Measurements from ENCODE around the gene GJA4. TPM values are rescaled to one million over a fixed set of nuclear protein-coding genes. Genes with fewer than 3 reads are reported as not detected.
"Not testable (repeated sequence)": the region's sequence is repeated elsewhere in the genome, so short reads cannot be mapped to it uniquely, and the experiment has no call there.

The GJA4 gene
- total RNA-seq, 1 donor from 2014 or later: 34.7 TPM

GRCh38 chr1:34763142-34763781 is 29.5 kb upstream of the GJA4 start:
- DNase-seq (ENCODE audit: low spot score): no peak
- intact Hi-C loops (cut with DNase I): no loop called here

GRCh38 chr1:34768856-34769255 is 23.9 kb upstream of the GJA4 start:
- DNase-seq (ENCODE audit: low spot score): no peak
- intact Hi-C loops (cut with DNase I): no loop called here

GRCh38 chr1:34770891-34771504 is 21.8 kb upstream of the GJA4 start:
- DNase-seq (ENCODE audit: low spot score): no peak
- intact Hi-C loops (cut with DNase I): no loop called here

GRCh38 chr1:34771573-34772371 is 21.0 kb upstream of the GJA4 start:
- DNase-seq (ENCODE audit: low spot score): no peak
- intact Hi-C loops (cut with DNase I): no loop called here

- DNase-seq (ENCODE audit: low spot score); intact Hi-C loops (cut with DNase I): not testable (repeated sequence)
Observed at GRCh38 chr1:34773114-34773513, 19.7 kb upstream of the GJA4 start.

GRCh38 chr1:34774957-34775356 is 17.8 kb upstream of the GJA4 start:
- intact Hi-C loops (cut with DNase I): no loop called here
- DNase-seq (ENCODE audit: low spot score): no peak

- no peak for DNase-seq (ENCODE audit: low spot score)
- intact Hi-C loops (cut with DNase I): no loop called here
Observed at GRCh38 chr1:34776911-34777310, 15.9 kb upstream of the GJA4 start.

GRCh38 chr1:34777519-34778321 is 15.1 kb upstream of the GJA4 start:
- no peak for DNase-seq (ENCODE audit: low spot score)
- intact Hi-C loops (cut with DNase I): no loop called here

GRCh38 chr1:34778381-34778780 is 14.4 kb upstream of the GJA4 start:
- intact Hi-C loops (cut with DNase I): no loop called here
- peak; percentile 4 for DNase-seq (ENCODE audit: low spot score)

- intact Hi-C loops (cut with DNase I): no loop called here
- DNase-seq (ENCODE audit: low spot score): no peak
Observed at GRCh38 chr1:34779005-34779404, 13.8 kb upstream of the GJA4 start.

- DNase-seq (ENCODE audit: low spot score): peak; percentile 27
- intact Hi-C loops (cut with DNase I): no loop called here
Observed at GRCh38 chr1:34779526-34779925, 13.3 kb upstream of the GJA4 start.

- peak; percentile 36 for DNase-seq (ENCODE audit: low spot score)
- intact Hi-C loops (cut with DNase I): no loop called here
Observed at GRCh38 chr1:34779962-34780361, 12.8 kb upstream of the GJA4 start.

GRCh38 chr1:34780528-34780927 is 12.3 kb upstream of the GJA4 start:
- peak; percentile 35 for DNase-seq (ENCODE audit: low spot score)
- intact Hi-C loops (cut with DNase I): no loop called here

GRCh38 chr1:34781071-34781843 is 11.5 kb upstream of the GJA4 start, which contains the start of gene GJB3:
Gene GJB3, plus strand, starts transcription at chr1:34781214. Its CDS starts 3,549 bp downstream, at chr1:34784763.
- intact Hi-C loops (cut with DNase I): no loop called here
- peak; percentile 49 for DNase-seq (ENCODE audit: low spot score)

- intact Hi-C loops (cut with DNase I): no loop called here
- DNase-seq (ENCODE audit: low spot score): peak; percentile 41
Observed at GRCh38 chr1:34781844-34782391, 10.9 kb upstream of the GJA4 start.

- DNase-seq (ENCODE audit: low spot score): peak; percentile 69
Observed at GRCh38 chr1:34784751-34785221, 8.0 kb upstream of the GJA4 start.

GRCh38 chr1:34785231-34785874 is 7.4 kb upstream of the GJA4 start:
- intact Hi-C loops (cut with DNase I): loop anchor here (5.0 kb wide), 1 partner anchor 202 kb away; the partner anchor contains the start of gene TMEM35B
- no peak for DNase-seq (ENCODE audit: low spot score)

More at GRCh38 chr1:34784751-34785221, 8.0 kb upstream of the GJA4 start:
- intact Hi-C loops (cut with DNase I): loop anchor here (5.0 kb wide), 1 partner anchor 203 kb away; the partner anchor contains the start of gene TMEM35B
